Trophoblast cell (in vitro differentiated cells and primary cell): Measurements from ENCODE around the gene CCNY.

Experiments
- DNase-seq, 2 donors: peaks; one replicate each; pipeline ENCODE4 v3.0.0-alpha.2; 2016
- H2AFZ ChIP-seq: 2 replicates; pipeline ENCODE4 v1.6.1; 2013; ENCODE audit warnings: low read length, moderate library complexity, mild to moderate bottlenecking; ENCODE audit not compliant: insufficient read depth, poor library complexity
- H2AK5ac ChIP-seq: 2 replicates; pipeline ENCODE4 v1.6.1; 2013; ENCODE audit warnings: mild to moderate bottlenecking, low read length
- H2BK120ac ChIP-seq: 2 replicates; pipeline ENCODE4 v1.6.1; 2013; ENCODE audit warnings: low read length, mild to moderate bottlenecking, moderate library complexity; ENCODE audit not compliant: insufficient read depth, poor library complexity
- H2BK12ac ChIP-seq: 2 replicates; pipeline ENCODE4 v1.6.1; 2013; ENCODE audit warnings: mild to moderate bottlenecking, low read length, moderate library complexity
- H2BK5ac ChIP-seq: 2 replicates; pipeline ENCODE4 v1.6.1; 2013; ENCODE audit warnings: low read length, low read depth, moderate library complexity, mild to moderate bottlenecking; ENCODE audit not compliant: poor library complexity
- H3K14ac ChIP-seq: 2 replicates; pipeline ENCODE4 v1.6.1; 2013; ENCODE audit warnings: mild to moderate bottlenecking, low read length
- H3K18ac ChIP-seq: 2 replicates; pipeline ENCODE4 v1.6.1; 2013; ENCODE audit warnings: mild to moderate bottlenecking, low read length
- H3K23ac ChIP-seq: 2 replicates; pipeline ENCODE4 v1.6.1; 2013; ENCODE audit warnings: low read length
- H3K27ac ChIP-seq: 2 replicates; pipeline ENCODE4 v1.5.1; 2013; ENCODE audit warnings: low read depth, mild to moderate bottlenecking, inconsistent platforms, low read length, moderate library complexity
- H3K27me3 ChIP-seq: 2 replicates; pipeline ENCODE4 v1.6.1; 2013; ENCODE audit warnings: inconsistent platforms, mild to moderate bottlenecking, low read length, moderate library complexity; ENCODE audit not compliant: insufficient read depth
- H3K36me3 ChIP-seq, 2 experiments: 1 replicate in 1 of 2; 2 replicates in 1 of 2; pipeline ENCODE4 v1.6.1; 2013; ENCODE audit warnings: low read length in 2 of 2, mild to moderate bottlenecking in 2 of 2, moderate library complexity in 1 of 2; ENCODE audit not compliant: insufficient read depth in 2 of 2, control insufficient read depth in 1 of 2
- H3K4ac ChIP-seq: 2 replicates; pipeline ENCODE4 v1.6.1; 2013; ENCODE audit warnings: low read depth, mild to moderate bottlenecking, low read length, moderate library complexity
- H3K4me1 ChIP-seq, 2 experiments: 1 replicate in 1 of 2; 2 replicates in 1 of 2; pipeline ENCODE4 v1.6.1; 2013; ENCODE audit warnings: low read length in 2 of 2, mild to moderate bottlenecking in 2 of 2, moderate library complexity in 1 of 2; ENCODE audit not compliant: insufficient read depth in 2 of 2, control insufficient read depth in 1 of 2
- H3K4me2 ChIP-seq: 2 replicates; pipeline ENCODE4 v1.6.1; 2013; ENCODE audit warnings: inconsistent platforms, mild to moderate bottlenecking, low read length, moderate library complexity
- H3K4me3 ChIP-seq: 2 replicates; pipeline ENCODE4 v1.5.1; 2013; ENCODE audit warnings: mild to moderate bottlenecking, low read depth, low read length, inconsistent platforms
- H3K79me1 ChIP-seq: one replicate; pipeline ENCODE4 v1.6.1; 2013; ENCODE audit warnings: low read length
- H3K79me2 ChIP-seq: 2 replicates; pipeline ENCODE4 v1.6.1; 2013; ENCODE audit warnings: low read length, mild to moderate bottlenecking; ENCODE audit not compliant: control insufficient read depth, insufficient read depth, poor library complexity
- H3K9ac ChIP-seq: 2 replicates; pipeline ENCODE4 v1.6.1; 2013; ENCODE audit warnings: mild to moderate bottlenecking, low read length
- H3K9me3 ChIP-seq: 2 replicates; pipeline ENCODE4 v1.6.1; 2013; ENCODE audit warnings: low read depth, mild to moderate bottlenecking, control low read depth, inconsistent platforms, low read length; ENCODE audit not compliant: insufficient read depth
- H4K12ac ChIP-seq: 2 replicates; pipeline ENCODE4 v1.6.1; 2013; ENCODE audit warnings: low read depth, mild to moderate bottlenecking, low read length, moderate library complexity
- H4K8ac ChIP-seq: 2 replicates; pipeline ENCODE4 v1.6.1; 2013; ENCODE audit warnings: low read depth, mild to moderate bottlenecking, low read length, moderate library complexity
- H4K91ac ChIP-seq: one replicate; pipeline ENCODE4 v1.6.1; 2013; ENCODE audit warnings: low read depth, mild to moderate bottlenecking, low read length, moderate library complexity
- WGBS: extraction: QIAGEN DNeasy Blood & Tissue Kit; methylation state at CpG from one replicate; pipeline ENCODE4 v1.1.7; 2013; ENCODE audit warnings: missing lambda C conversion rate; ENCODE audit not compliant: insufficient read length, insufficient coverage; ENCODE audit errors: extremely low coverage; 5-methylcytosine and 5-hydroxymethylcytosine counted together

CCNY gene

DNA sequence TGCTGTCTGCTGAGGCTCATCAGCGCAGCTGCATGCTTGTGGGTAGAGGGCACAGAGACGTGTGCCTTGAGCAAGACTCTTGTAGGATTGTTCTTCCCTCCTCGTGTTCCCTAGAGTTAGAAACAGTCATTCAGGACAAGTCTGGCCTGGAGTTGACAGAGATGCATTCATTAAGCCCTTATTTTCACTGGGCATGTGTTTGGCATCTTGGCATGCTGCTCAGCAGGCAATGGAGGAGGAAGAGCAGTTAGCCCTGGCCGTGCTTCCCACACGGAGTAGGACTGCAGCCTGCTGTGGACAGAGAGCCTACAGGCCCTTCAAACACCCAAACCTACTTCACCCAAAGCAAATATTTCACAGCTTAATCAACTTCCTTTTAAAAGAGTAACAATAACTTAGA, 195.8 kb downstream of the CCNY start:
- H3K27ac ChIP-seq: no peak overlapping the region

DNA sequence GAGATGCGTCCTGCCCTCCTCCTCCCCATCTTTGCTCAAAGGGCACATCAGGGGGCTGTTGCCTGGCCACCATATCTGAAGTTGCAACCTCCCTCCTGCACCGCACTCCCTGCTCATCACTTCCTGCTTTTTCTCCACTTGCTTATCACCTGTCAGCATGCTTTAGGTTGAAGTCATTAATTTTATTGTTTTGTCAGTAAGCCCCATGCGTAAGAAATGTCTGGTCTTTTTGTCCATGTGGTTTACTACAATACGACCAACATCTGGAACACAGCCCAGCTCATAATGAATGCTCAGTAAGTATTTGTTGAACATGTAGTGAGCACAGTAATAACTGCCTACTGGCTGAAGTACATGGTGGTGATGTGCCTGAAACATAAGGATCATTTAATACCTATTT, 197.3 kb downstream of the CCNY start:
- no peaks in the 10 kb centered on the region for H3K27me3 ChIP-seq

More for the DNA sequence above, 195.8 kb downstream of the CCNY start:
- H4K8ac ChIP-seq: no peak overlapping the region
- no peaks in the 10 kb centered on the region for H3K79me1 ChIP-seq
- H3K36me3 ChIP-seq: peaks cover 24% of the 10 kb centered on the region in 2 experiments
- H2BK5ac ChIP-seq: no peak overlapping the region
- no peak overlapping the region for H4K91ac ChIP-seq
- no peaks in the 10 kb centered on the region for H3K79me2 ChIP-seq
- no peak overlapping the region for H3K23ac ChIP-seq
- no peaks in the 10 kb centered on the region for H3K27me3 ChIP-seq
- H4K12ac ChIP-seq: no peak overlapping the region
- no peak overlapping the region for H3K14ac ChIP-seq
- H3K4me2 ChIP-seq: no peak overlapping the region
- H2BK120ac ChIP-seq: no peak overlapping the region
- H3K18ac ChIP-seq: no peak overlapping the region
- no CpG with 5 or more reads among the region's 5 CpGs for WGBS
- H2AFZ ChIP-seq: no peak overlapping the region
- no peak overlapping the region for H3K9ac ChIP-seq
- H3K9me3 ChIP-seq: peaks cover 9% of the 10 kb centered on the region
- H3K4me1 ChIP-seq: no peaks in the 10 kb centered on the region
- no peak overlapping the region for H2BK12ac ChIP-seq
- H3K4ac ChIP-seq: no peak overlapping the region
- DNase-seq: no peak
- H2AK5ac ChIP-seq: no peak overlapping the region
- no peak overlapping the region for H3K4me3 ChIP-seq

DNA sequence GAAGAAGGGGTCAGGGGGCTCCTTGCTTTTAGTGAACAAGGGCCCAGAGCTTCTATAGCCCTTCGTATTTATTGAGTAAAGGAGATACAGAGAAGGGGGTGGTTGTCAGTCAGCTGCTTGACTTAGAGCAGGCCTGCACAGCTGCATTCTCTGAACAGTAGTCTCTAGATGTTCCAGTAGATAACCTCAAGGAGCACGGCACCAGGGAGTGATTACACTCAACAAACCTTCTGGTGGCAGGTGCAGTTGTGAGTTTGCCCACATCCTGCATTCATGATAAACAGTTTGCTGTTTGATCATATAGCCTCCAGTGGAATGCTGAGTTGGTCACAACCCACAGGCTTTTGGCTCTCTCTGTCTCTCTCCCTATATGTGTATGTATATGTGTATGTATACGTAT, 198.8 kb downstream of the CCNY start:
- Histone ChIP-seq H2AFZ (no peak overlapping the region), H3K4ac (no peak overlapping the region), H4K12ac (no peak overlapping the region), H4K8ac (no peak overlapping the region), H3K18ac (no peak overlapping the region), H3K79me2 (no peaks in the 10 kb centered on the region), H3K9me3 (peaks cover 10% of the 10 kb centered on the region), H2AK5ac (no peak overlapping the region), H4K91ac (no peak overlapping the region), H3K4me2 (no peak overlapping the region), H3K23ac (no peak overlapping the region), H3K27me3 (no peaks in the 10 kb centered on the region), H3K4me1 (no peaks in the 10 kb centered on the region), H3K9ac (no peak overlapping the region), H3K36me3 (peaks cover 22 to 24% of the 10 kb centered on the region in 2 experiments), H2BK120ac (no peak overlapping the region), H3K27ac (no peak overlapping the region), H2BK5ac (no peak overlapping the region), H2BK12ac (no peak overlapping the region), H3K14ac (no peak overlapping the region), H3K79me1 (no peaks in the 10 kb centered on the region), H3K4me3 (no peak overlapping the region)
- no CpG with 5 or more reads among the region's 3 CpGs for WGBS
- peak in 1 of 2 donors; percentile 15 for DNase-seq

More for the DNA sequence above, 197.3 kb downstream of the CCNY start:
- Histone ChIP-seq H3K4me2 (no peak overlapping the region), H3K23ac (no peak overlapping the region), H3K36me3 (peaks cover 24% of the 10 kb centered on the region in 2 experiments), H3K27ac (no peak overlapping the region), H3K9me3 (peaks cover 10% of the 10 kb centered on the region), H2AK5ac (no peak overlapping the region), H2BK120ac (no peak overlapping the region), H4K12ac (no peak overlapping the region), H3K9ac (no peak overlapping the region), H2BK5ac (no peak overlapping the region), H2BK12ac (no peak overlapping the region), H3K14ac (no peak overlapping the region), H3K79me1 (no peaks in the 10 kb centered on the region), H3K4ac (no peak overlapping the region), H3K18ac (no peak overlapping the region), H3K79me2 (no peaks in the 10 kb centered on the region), H2AFZ (no peak overlapping the region), H4K91ac (no peak overlapping the region), H3K4me3 (no peak overlapping the region), H4K8ac (no peak overlapping the region), H3K4me1 (no peaks in the 10 kb centered on the region)
- DNase-seq: no peak
- no CpG with 5 or more reads among the region's 4 CpGs for WGBS

DNA sequence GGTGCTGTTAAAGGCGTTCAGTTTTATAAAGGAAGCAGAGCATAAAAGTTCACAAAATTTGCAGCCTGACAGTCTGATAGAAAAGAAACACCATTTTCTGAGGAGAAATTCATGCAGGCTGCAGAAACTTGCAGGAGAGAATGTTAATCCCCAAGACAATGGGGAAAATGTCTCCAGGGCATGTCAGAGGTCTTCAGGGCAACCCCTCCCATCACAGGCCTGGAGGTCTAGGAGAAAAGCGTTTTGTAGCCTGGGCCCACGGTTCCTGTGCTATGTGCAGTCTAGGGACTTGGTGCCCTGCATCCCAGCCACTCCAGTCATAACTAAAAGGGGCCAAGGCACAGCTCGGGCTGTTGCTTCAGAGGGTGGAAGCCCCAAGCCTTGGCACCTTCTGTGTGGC, 200.5 kb downstream of the CCNY start:
- no peak overlapping the region for H2BK5ac ChIP-seq
- no peak overlapping the region for H2BK12ac ChIP-seq
- no peaks in the 10 kb centered on the region for H3K79me1 ChIP-seq
- H3K23ac ChIP-seq: no peak overlapping the region
- DNase-seq: no peak
- no peak overlapping the region for H4K8ac ChIP-seq
- H3K4me1 ChIP-seq: no peaks in the 10 kb centered on the region
- H3K27me3 ChIP-seq: no peaks in the 10 kb centered on the region
- H3K36me3 ChIP-seq: peaks cover 19 to 24% of the 10 kb centered on the region in 2 experiments
- no peak overlapping the region for H2AFZ ChIP-seq
- H4K91ac ChIP-seq: no peak overlapping the region
- no peak overlapping the region for H2AK5ac ChIP-seq
- no peak overlapping the region for H4K12ac ChIP-seq
- H3K27ac ChIP-seq: no peak overlapping the region
- H3K9ac ChIP-seq: no peak overlapping the region
- no CpG with 5 or more reads among the region's 4 CpGs for WGBS
- no peak overlapping the region for H2BK120ac ChIP-seq
- peaks cover 10% of the 10 kb centered on the region for H3K9me3 ChIP-seq
- H3K79me2 ChIP-seq: no peaks in the 10 kb centered on the region
- H3K18ac ChIP-seq: no peak overlapping the region
- no peak overlapping the region for H3K4me2 ChIP-seq
- H3K14ac ChIP-seq: no peak overlapping the region
- H3K4ac ChIP-seq: no peak overlapping the region
- no peak overlapping the region for H3K4me3 ChIP-seq
